A549 (cell line): ENCODE measurements around the gene COMMD10.

Experiments
- CEBPB ChIP-seq, 2 experiments: fragments of >200 bp in 1 of 2; sonication (Bioruptor Twin) in 1 of 2; formaldehyde crosslinking in 1 of 2; IDR thresholded peaks; 2 replicates each; pipeline ENCODE4 v1.6.1; 2012 to 2016
- CHD2 ChIP-seq: fragments of 150-350 bp; IDR thresholded peaks from 2 replicates; pipeline ENCODE4 v1.6.1; 2014; ENCODE audit warnings: low read length; ENCODE audit not compliant: partially characterized antibody
- CHD4 ChIP-seq: fragments of 200-600 bp; sonication (generic); IDR thresholded peaks from 2 replicates; pipeline ENCODE4 v1.6.1; 2016; ENCODE audit warnings: antibody characterized with exemption, mild to moderate bottlenecking, borderline replicate concordance
- CTCF ChIP-seq: fragments of >200 bp; sonication (Bioruptor Twin); formaldehyde crosslinking; IDR thresholded peaks from 3 replicates; pipeline ENCODE4 v1.5.1; 2016
- EP300 ChIP-seq, 2 experiments: fragments of >200 bp; sonication (Bioruptor Twin); formaldehyde crosslinking; IDR thresholded peaks; 2 replicates in 1 of 2; 3 replicates in 1 of 2; pipeline ENCODE4 v1.6.1; 2016 to 2017
- HDAC2 ChIP-seq: fragments of 200-600 bp; sonication (generic); IDR thresholded peaks from 2 replicates; pipeline ENCODE4 v1.6.1; 2016
- MYC ChIP-seq: IDR thresholded peaks from 2 replicates; pipeline ENCODE4 v1.6.1; 2012; ENCODE audit warnings: mild to moderate bottlenecking, inconsistent platforms, low read length, improper control_type of control experiment, borderline replicate concordance
- PHF8 ChIP-seq: fragments of 200-600 bp; sonication (generic); IDR thresholded peaks from 2 replicates; pipeline ENCODE4 v1.6.1; 2016; ENCODE audit warnings: low read depth, mild to moderate bottlenecking, antibody characterized with exemption, moderate library complexity, borderline replicate concordance
- POLR2A ChIP-seq: IDR thresholded peaks from 2 replicates; pipeline ENCODE4 v1.6.1; 2012; ENCODE audit warnings: mild to moderate bottlenecking, low read length
- RFX5 ChIP-seq: fragments of 450-650 bp; IDR thresholded peaks from 2 replicates; pipeline ENCODE4 v1.7.1; 2014; ENCODE audit warnings: antibody characterized with exemption, mild to moderate bottlenecking, moderate library complexity
- SREBF2 ChIP-seq: fragments of 450-650 bp; IDR thresholded peaks from 2 replicates; pipeline ENCODE4 v1.6.1; 2014; ENCODE audit warnings: mild to moderate bottlenecking, moderate library complexity
- USF2 ChIP-seq: fragments of 450-650 bp; IDR thresholded peaks from 2 replicates; pipeline ENCODE4 v1.6.1; 2014; ENCODE audit warnings: antibody characterized with exemption
- TF ChIP-seq, protein P1 (sequence below): IDR thresholded peaks from 2 replicates; pipeline ENCODE4 v1.6.1; 2012
- TF ChIP-seq, protein P2 (sequence below): IDR thresholded peaks from 2 replicates; pipeline ENCODE4 v1.6.1; 2012

DNA sequence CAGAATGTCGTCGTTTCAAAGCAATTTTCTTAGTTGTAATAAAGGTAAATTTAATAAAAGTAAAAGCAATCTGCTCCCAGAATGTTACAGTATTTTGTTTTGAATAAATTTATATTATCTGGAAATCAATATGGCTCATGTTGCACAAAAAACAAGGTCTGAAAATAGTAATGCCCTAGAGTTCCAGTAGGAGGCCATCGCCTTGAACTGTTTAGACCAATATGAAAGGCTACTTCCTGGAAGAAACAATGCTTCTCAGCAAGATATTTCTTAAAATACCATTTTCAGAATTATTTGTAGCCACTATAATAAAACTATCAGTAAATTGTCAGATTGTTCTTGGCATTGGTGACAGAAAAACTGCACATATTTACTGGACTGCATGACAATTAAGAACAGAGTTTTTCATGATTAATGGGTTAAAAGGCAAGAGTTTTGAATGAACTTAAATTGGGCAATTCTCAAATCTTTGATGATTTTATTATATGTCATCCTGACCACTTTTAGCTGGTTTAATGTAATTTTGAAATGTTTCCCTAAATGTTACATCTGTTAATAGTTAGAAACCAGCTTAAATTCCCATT is 153.2 kb downstream of the COMMD10 start:
- TF ChIP-seq CHD4 (no peak), CHD2 (no peak), USF2 (no peak), CEBPB (IDR thresholded peaks at IDR 0.05) (no peak), RFX5 (no peak), CTCF (no peak), EP300 (IDR thresholded peaks at IDR 0.05) (no peak), POLR2A (no peak), PHF8 (no peak), SREBF2 (no peak), MYC (no peak), HDAC2 (no peak)
- TF ChIP-seq, protein P1, sequence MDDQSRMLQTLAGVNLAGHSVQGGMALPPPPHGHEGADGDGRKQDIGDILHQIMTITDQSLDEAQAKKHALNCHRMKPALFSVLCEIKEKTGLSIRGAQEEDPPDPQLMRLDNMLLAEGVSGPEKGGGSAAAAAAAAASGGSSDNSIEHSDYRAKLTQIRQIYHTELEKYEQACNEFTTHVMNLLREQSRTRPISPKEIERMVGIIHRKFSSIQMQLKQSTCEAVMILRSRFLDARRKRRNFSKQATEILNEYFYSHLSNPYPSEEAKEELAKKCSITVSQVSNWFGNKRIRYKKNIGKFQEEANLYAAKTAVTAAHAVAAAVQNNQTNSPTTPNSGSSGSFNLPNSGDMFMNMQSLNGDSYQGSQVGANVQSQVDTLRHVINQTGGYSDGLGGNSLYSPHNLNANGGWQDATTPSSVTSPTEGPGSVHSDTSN = no peak
- TF ChIP-seq, protein P2, sequence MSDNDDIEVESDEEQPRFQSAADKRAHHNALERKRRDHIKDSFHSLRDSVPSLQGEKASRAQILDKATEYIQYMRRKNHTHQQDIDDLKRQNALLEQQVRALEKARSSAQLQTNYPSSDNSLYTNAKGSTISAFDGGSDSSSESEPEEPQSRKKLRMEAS = no peak
